ENCODE measurements around the gene TRIOBP. TPM values are rescaled to one million over a fixed set of nuclear protein-coding genes. Genes with fewer than 3 reads are reported as not detected.
A peak's percentile ranks its signal among the peaks of the same experiment; 100 is the strongest.

Gene TRIOBP
- total RNA-seq, 1 donor from 2014 or later = 105 TPM

GRCh38 chr22:37747715-37748100 lies 50.9 kb downstream of the TRIOBP start:
- DNase-seq (ENCODE audit: low read depth, low spot score) = no peak

GRCh38 chr22:37748659-37749058 lies 51.8 kb downstream of the TRIOBP start:
- no peak for DNase-seq (ENCODE audit: low read depth, low spot score)

DNA sequence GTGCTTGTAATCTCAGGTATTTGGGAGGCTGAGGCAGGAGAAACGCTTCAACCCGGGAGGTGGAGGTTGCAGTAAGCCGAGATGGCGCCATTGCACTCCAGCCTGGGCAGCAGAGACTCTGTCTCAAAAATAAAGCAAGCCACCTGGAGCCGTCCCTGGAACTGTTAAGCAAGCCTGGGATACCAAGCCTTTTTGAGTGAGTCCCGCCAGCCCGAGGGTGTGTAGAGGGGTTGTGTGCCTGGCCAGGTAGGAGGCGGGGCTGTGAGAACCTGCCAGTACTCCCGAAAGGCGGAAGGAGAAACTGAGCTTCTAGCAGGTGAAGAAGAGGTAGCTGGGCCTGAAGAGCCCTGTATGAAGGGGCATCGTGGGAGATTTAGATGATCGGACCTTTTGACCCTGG lies 52.4 kb downstream of the TRIOBP start:
- DNase-seq (ENCODE audit: low read depth, low spot score) = no peak

- DNase-seq (ENCODE audit: low read depth, low spot score) = no peak
These were observed 53.2 kb downstream of the TRIOBP start for GRCh38 chr22:37749831-37750595.

DNA sequence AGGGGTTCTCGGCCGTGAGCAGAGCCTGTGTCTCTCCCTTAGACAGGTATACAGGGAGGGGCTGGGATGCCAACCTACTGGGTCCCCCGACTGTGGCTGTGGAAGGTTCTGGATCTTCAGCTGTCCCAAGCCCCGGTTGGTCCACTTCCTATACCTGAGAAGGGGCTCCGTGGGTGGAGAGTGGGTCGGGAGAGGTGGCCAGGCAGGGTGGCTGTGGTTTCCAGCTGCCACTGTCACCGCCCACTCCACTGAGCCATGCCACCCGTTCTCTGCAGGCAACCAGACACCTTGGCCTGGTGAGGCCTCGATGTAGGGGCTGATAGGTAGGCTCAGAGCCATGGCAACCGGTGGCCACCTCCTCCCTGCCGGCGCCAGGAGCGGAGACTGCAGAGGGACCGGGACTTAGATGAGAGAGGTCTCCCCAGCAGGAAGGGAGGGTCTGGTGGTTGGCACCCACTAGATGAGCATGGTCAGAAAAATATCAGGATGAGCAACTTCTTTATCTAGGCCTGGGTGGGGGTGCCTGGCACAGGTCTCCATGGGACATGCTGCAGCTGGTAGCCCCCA lies 53.8 kb downstream of the TRIOBP start:
- DNase-seq (ENCODE audit: low read depth, low spot score) = no peak

GRCh38 chr22:37751449-37752188 lies 54.8 kb downstream of the TRIOBP start:
- no peak for DNase-seq (ENCODE audit: low read depth, low spot score)

GRCh38 chr22:37752189-37753087 lies 55.6 kb downstream of the TRIOBP start:
- peak; percentile 76 for DNase-seq (ENCODE audit: low read depth, low spot score)

GRCh38 chr22:37753746-37754145 lies 56.9 kb downstream of the TRIOBP start:
- DNase-seq (ENCODE audit: low read depth, low spot score) = no peak

DNA sequence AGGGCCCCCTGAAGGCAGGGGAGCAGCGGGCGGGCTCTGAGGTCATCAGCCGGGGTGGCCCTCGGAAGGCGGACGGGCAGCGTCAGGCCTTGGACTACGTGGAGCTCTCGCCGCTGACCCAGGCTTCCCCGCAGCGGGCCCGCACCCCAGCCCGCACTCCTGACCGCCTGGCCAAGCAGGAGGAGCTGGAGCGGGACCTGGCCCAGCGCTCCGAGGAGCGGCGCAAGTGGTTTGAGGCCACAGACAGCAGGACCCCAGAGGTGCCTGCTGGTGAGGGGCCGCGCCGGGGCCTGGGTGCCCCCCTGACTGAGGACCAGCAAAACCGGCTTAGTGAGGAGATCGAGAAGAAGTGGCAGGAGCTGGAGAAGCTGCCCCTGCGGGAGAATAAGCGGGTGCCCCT lies 60.8 kb downstream of the TRIOBP start:
- no peak for DNase-seq (ENCODE audit: low read depth, low spot score)

DNA sequence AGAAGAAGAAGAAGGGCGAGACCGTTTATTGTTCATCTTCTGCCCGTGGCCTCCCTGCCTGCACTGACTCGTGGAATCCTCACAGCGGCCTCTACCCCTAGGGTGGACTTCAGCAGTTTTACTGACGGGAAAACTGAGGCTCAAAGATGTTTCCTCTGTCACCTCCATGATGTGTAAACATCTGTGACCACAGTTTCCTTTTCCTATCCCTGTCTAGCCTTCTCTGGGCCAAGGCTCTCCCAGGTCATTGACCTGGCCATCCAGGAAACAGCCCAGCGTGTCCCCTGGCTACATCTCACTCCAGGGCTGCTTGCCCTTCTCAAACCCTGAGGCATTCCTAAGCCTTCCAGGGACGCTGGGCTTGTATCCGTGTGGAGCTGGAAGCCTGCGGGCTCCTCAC lies 61.8 kb downstream of the TRIOBP start:
- no peak for DNase-seq (ENCODE audit: low read depth, low spot score)

- no peak for DNase-seq (ENCODE audit: low read depth, low spot score)
These were observed 62.4 kb downstream of the TRIOBP start for GRCh38 chr22:37759281-37759680.

GRCh38 chr22:37760152-37760551 lies 63.3 kb downstream of the TRIOBP start:
- DNase-seq (ENCODE audit: low read depth, low spot score) = no peak

GRCh38 chr22:37762389-37762836 lies 65.6 kb downstream of the TRIOBP start:
- no peak for DNase-seq (ENCODE audit: low read depth, low spot score)

DNA sequence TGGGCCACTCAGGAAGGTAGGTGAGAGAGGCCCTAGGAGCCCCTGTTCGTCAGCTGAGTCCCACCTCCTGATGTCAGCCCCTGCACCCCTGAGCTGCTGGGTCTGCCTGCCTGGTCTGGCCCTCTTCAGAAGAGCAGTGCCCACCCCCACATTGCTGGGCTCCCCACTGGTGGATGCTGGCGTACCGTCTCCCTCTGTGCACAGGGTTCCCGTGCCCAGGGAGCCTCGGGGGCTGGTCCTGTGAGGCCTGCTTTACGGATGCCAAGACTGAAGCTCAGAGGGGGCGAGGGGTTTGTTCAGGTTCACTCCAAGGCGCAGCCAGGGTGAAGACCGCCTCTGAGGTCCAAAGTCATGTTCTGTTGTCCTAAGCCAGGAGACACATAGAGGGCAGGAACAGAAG lies 66.2 kb downstream of the TRIOBP start:
- no peak for DNase-seq (ENCODE audit: low read depth, low spot score)

- no peak for DNase-seq (ENCODE audit: low read depth, low spot score)
These were observed 66.8 kb downstream of the TRIOBP start for GRCh38 chr22:37763652-37764051.

DNA sequence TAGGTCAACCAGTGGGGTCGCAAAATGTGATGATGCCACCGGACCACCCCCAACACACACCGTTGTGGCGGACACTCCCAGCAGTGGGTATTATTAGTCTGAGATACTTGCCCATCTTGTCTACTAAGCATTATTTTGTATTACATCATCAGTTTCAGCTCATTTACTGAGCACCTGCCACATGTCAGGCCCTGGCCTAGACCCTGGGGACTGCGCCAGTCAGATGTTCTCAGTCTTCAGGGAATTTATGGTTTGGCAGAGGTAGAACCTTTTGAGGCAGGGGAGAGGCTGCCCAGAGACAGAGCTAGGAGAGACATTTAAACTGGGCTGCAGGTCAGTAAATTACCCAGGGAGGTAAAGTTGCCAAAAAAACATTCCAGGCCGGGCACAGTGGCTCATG lies 67.8 kb downstream of the TRIOBP start:
- no peak for DNase-seq (ENCODE audit: low read depth, low spot score)

DNA sequence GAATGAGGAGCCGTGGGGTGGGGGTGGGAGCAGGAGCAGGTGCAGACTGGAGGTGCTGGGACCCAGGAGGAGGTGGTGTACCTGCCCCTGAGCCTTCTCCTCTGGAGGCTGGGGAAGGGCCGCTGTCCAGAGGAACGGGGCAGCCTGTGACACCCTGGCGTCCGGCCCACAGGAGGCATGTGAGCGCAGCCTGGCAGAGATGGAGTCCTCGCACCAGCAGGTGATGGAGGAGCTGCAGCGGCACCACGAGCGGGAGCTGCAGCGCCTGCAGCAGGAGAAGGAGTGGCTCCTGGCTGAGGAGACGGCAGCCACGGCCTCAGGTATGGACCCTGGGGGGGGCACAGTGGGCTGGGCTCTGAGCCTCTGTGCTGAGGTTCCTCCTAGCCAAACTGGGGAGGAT lies 68.7 kb downstream of the TRIOBP start:
- no peak for DNase-seq (ENCODE audit: low read depth, low spot score)

GRCh38 chr22:37765953-37766576 lies 69.2 kb downstream of the TRIOBP start:
- DNase-seq (ENCODE audit: low read depth, low spot score) = no peak

DNA sequence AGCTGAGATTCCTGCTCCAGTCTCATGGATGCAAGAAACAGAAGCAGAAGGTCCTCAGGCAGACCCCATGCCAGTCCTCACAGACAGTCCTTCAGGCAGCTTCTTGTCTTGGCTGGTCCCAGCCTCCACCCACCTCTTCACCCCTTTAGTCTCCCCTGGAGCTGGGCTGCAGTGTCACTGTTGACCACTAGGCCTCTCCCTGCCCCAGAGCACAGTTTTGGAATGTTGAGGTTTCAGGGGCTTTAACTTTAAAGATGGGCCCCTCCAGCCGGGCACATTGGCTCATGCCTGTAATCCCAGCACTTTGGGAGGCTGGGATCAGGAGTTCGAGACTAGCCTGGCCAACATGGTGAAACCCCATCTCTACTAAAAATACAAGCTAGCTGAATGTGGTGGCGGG lies 71.4 kb downstream of the TRIOBP start:
- no peak for DNase-seq (ENCODE audit: low read depth, low spot score)

DNA sequence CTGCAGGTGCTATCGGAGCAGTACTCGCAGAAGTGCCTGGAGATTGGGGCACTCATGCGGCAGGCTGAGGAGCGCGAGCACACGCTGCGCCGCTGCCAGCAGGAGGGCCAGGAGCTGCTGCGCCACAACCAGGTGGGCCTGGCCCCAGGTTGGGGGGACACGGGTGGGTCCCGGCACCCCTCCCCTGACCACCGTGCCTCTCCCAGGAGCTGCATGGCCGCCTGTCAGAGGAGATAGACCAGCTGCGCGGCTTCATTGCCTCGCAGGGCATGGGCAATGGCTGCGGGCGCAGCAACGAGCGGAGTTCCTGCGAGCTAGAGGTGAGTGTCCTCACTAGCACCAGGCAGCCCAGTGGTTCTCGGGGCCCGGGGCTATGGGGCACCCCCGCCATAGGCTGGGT lies 72.2 kb downstream of the TRIOBP start:
- DNase-seq (ENCODE audit: low read depth, low spot score) = no peak

- DNase-seq (ENCODE audit: low read depth, low spot score) = no peak
These were observed 74.2 kb downstream of the TRIOBP start for GRCh38 chr22:37771081-37771480.
